Fibroblast of skin of right biceps (primary cell): ENCODE measurements around the gene EFCAB10.

Experiments used
- DNase-seq: peaks from one replicate; pipeline ENCODE4 v3.0.0-alpha.2; 2013

Gene EFCAB10

DNA sequence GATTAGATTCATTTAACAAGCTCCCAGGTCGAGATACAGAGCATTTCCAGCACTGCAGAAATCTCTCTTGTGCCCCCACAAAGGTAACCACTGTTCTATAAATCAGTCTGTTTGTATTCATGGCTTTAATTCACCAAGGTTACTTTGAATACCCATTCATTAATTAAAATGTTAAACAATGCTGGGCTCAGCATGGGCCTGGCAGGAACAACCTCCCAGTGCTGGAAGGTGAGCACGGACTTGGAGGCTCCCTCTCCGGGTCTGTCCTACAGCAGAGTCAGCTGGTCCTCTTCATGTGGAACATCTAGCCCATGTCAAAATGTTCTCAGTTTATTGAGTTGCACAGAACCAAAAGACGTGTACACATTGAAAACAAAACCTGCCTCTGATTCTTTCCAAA, 15.6 kb upstream of the EFCAB10 start:
- DNase-seq = no peak

DNA sequence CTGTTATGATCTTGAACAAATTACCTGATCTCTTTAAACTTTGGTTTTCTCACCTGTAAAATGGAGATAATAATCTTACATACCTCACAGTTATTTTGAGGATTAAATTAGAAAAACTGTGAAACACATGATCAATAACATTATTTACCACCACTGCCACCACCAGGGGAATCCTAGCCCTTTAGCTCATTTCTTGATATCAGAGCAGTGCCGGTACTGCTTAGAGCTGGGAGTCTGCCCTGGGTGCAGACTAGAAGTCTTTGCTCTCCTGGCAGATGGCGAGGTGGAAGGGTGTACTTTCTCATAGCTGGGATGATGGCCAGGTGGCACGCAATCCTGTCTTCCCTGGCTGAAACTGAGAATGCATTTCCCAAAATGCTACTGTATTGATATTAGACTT, 12.7 kb upstream of the EFCAB10 start:
- no peak for DNase-seq

DNA sequence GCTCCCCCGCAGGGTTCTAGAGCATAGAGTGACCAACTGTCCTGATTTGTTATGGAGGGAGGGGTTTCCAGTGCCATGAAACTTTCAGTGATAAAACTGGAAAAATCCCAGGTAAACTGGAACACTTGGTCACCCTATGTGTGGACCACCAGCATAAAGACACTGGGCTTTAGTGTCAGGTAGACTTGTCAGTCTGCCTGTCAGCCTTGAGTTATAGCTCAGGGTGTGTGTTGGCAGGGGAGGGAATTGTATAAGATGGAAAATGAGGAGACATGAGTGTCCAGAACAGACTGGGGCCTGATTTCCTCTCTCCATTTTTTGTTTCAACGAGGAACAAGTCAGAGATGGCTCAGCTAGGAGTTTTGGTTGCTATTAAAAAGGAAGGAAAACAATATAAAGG, 10.2 kb upstream of the EFCAB10 start:
- no peak for DNase-seq

DNA sequence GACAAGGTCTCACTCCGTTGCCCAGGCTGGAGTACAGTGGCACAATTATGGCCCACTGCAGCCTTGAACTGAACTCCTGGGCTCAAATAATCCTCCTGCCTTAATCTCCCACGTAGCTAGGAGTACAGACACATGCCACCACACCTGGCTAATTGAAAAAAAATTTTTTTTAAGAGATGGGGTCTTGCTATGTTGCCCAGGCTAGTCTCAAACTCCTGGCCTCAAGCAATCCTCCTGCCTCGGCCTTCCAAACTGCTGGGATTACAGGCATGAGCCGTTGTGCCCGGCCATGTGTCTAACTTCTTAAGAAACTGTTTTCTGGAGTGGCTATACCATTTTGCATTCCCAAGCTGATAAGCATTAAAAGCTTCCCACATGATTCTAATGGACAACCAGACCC, 9.5 kb upstream of the EFCAB10 start:
- no peak for DNase-seq

GRCh38 chr7:105589356-105590077, 8.2 kb upstream of the EFCAB10 start:
- DNase-seq = peak; percentile 78

- DNase-seq = peak; percentile 68
These were observed 6.8 kb upstream of the EFCAB10 start for GRCh38 chr7:105587909-105588635.

GRCh38 chr7:105585850-105586500, 4.7 kb upstream of the EFCAB10 start:
- DNase-seq = no peak

GRCh38 chr7:105584165-105584564, 2.9 kb upstream of the EFCAB10 start:
- no peak for DNase-seq

DNA sequence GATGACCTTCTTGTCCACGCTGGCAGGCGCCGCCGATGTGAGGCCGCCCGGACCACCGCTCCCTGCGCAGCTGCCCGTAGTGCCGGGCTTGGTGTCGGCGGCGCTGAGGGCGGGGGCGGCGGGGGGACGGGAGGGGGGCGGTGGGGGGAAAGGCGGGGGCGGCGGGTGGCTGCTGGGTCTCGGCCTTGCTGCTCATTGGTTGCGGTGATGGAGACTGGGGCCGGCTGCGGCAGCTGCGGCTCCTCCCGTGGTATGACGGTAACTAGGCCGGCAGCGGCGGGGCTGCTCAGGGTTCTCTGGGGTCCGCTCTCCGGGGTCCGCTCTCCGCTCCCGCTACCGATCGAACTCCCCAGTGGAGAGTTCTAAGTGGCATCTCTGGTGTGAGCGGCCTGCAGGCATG, 1.8 kb upstream of the EFCAB10 start:
- DNase-seq = no peak

DNA sequence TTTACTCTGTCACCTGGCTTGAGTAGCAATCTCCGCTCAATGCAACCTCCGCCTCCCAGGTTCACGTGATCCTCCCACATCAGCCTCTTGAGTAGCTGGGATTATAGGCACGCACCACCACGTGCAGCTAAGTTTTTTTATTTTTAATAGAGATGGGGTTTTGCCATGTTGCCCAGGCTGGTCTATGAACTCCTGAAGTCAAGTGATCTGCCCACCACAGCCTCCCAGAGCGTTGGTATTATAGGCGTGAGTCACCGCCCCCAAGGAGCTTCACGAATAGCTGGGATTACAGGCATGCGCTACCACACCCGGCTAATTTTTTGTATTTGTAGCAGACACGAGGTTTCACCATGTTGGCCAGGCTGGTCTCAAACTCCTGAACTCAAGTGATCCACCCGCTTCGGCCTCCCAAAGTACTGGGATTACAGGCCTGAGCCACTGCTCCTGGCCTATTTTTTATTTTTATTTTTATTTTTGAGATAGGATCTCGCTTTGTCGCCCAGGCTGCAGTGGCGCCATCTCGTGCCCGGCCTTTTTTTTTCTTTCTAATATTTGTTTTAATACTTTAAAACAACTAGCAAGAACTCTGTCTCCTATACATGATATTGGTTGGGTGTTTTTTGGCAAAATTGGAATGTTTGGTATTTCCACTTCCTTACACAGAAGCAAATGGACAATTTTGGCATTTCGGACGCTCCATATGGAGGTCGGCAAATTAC, 1.1 kb downstream of the EFCAB10 start:
- peak; percentile 36 for DNase-seq

DNA sequence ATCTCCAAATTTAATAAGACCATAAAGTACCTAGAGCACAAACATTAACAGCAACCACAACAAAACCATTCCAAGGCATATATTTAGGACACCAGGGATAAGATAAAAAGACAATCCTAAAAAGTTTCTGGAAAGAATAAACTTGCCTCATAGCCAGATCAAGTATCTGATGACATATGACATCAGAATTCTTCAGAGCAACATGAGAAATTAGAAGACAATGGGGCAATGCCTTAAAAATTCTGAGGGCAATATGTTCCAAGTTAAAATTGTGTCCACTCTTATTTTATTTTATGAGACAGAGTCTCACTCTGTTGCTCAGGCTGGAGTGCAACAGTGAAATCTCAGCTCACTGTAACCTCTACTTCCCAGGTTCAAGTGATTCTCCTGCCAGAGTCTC, 2.8 kb downstream of the EFCAB10 start:
- peak; percentile 7 for DNase-seq

- DNase-seq = no peak
These were observed 4.0 kb downstream of the EFCAB10 start for GRCh38 chr7:105577251-105577650.

DNA sequence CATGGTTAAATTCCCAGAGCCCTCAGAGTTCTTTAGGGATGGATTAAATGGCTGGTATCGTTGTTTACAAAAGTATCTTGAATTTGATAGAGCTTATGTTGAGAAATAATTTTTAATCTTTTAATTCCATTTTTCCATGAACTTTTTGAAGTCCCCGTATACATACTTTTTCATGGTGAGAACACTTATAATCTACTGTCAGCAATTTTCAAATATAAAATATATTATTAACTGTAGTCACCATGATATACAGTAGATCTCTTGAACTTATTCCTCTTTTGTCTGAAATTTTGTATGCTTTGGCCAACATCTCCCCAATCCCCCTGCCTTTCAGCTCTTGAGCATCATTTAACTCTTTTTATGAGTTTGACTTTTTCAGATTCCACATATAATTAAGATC, 9.4 kb downstream of the EFCAB10 start:
- DNase-seq = no peak

DNA sequence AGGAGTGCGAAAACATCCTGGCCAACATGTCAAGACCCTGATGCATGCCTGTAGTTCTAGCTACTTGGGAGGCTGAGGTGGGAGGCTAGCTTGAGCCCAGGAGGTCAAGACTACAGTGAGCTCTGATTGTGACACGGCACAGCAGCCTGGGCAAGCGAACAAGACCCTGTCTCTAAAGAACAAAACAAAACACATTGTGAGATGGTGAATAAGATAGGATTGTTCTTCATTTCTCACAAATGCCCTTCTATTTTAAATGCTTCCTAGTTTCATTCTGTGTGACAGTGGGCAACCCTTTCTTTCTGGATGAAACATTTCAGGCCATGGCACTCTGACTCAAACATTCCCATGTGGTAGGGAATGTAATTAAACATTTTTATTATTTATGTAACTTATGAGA, 13.5 kb downstream of the EFCAB10 start:
- no peak for DNase-seq

DNA sequence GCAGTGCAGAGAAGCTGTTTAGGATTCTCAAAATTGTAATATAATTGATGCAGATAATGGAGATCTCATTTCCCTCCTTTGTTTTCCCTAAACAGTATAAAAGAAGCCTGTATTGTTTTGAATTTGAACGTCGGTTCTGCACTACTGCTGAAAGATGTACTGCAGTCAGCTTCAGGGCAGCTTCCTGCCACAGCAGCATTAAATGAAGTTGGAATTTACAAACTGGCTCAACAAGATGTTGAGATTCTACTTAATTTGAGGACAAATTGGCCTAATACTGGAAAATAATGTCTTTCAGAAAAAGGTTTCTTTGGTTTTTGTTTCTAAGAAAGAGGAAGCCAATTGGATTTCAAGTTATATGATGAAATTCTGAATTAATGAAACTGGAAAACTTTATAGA, 14.3 kb downstream of the EFCAB10 start:
- no peak for DNase-seq

- no peak for DNase-seq
These were observed 16.1 kb downstream of the EFCAB10 start for GRCh38 chr7:105565190-105565589.

DNA sequence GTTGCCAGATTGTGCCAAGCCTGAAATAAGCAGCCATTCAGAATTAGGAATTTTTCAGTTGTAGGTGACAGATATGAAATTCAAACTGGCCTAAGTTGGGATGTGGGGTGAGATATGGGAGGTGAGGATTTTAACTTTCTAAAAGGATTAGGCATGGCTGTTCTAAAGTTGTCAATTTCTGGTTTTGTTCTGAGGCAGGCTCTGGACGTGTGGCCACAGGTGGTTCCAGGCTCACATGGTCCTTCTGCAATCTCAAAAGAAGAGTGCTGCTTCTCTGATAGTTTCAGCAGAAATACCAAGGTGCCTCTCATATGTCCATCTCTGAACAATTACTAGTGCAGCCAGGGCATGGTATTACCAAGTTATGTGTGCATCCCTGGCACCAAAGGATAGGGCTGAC, 21.4 kb downstream of the EFCAB10 start:
- no peak for DNase-seq

- no peak for DNase-seq
These were observed 43.0 kb downstream of the EFCAB10 start for GRCh38 chr7:105538339-105538738.

DNA sequence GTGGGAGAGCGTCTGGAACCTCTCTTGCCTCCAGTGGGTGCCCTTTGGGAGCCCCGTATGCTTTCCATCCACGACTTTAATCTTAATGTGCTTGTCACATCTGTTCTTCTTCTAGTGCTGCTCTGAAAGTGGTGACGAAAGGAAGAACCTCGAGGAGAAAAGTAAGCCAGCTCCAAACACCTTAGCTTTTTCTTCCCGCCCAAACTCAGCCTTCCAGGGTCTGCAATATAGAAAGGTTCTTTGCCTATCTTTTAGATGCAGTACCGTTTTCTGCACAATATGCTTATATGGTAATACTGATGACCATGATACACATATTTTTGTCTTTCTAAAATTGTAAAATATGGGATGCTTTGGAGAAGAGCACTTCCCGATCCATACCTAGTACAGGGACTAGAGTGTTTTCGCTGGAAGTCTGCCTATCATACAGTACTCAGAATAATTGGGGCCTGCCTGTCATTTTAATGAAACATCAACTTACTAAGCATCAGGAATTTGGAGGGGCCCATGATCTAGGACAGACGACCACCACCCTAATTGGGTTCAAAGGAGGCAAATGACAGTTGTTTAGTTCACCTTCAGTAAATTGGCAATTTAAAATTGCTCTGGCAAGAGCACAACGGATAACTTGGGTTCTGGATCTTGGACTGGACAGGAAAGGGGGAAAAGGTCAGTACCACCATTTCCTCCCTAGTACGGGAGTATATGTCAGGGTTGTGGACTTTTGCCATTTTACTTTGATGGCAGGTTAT, 48.4 kb downstream of the EFCAB10 start:
- no peak for DNase-seq

- peak; percentile 90 for DNase-seq
These were observed 49.3 kb downstream of the EFCAB10 start, which contains the start of gene RINT1 for GRCh38 chr7:105531792-105532671. RINT1 (plus strand) TSS chr7:105532201; CDS start chr7:105532316, 115 bp downstream.

DNA sequence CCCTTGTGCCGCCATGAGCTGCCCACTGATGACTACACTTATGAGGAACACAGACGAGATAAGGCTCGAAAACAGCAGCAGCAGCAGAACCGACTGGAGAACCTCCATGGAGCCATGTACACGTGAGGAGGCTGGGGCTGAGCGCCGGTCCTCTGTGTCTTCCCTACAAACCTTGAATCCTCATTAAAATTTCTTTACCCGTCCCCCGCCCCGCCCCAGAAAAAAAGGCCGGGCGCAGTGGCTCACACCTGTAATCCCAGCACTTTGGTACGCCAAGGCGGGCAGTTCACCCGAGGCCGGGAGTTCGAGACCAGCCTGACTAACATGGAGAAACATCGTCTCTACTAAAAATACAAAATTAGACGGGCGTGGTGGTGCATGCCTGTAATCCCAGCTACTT, 50.7 kb downstream of the EFCAB10 start:
- no peak for DNase-seq

GRCh38 chr7:105530126-105530525, 51.2 kb downstream of the EFCAB10 start:
- DNase-seq = no peak
